ENCODE measurements around the gene CERS6.

- TF ChIP-seq RARB (CRISPR knock-in tag; IDR thresholded peaks at IDR 0.05): no peak
- TF ChIP-seq SNAI2 (CRISPR knock-in tag; IDR thresholded peaks at IDR 0.05): no peak
Measured at GRCh38 chr2:168796090-168796577, 340.1 kb downstream of the CERS6 start.
